Hematopoietic multipotent progenitor cell treated with erythropoietin and hydrocortisone succinate and interleukin-3 and kit ligand, for 17 days (in vitro differentiated cells): Measurements from ENCODE around the gene NKX6-2.
"Not testable (repeated sequence)": the region's sequence is repeated elsewhere in the genome, so short reads cannot be mapped to it uniquely, and the experiment has no call there.

Source experiments
- DNase-seq: peaks from one replicate; pipeline ENCODE4 v3.0.0-alpha.2; 2015; ENCODE audit warnings: low spot score

Gene NKX6-2

GRCh38 chr10:132796846-132797245 lies 10.9 kb upstream of the NKX6-2 start:
- DNase-seq: no peak

- no peak for DNase-seq
Measured at GRCh38 chr10:132793871-132794849, 8.2 kb upstream of the NKX6-2 start.

GRCh38 chr10:132793213-132793612 lies 7.3 kb upstream of the NKX6-2 start:
- DNase-seq: no peak

- DNase-seq: no peak
Measured at GRCh38 chr10:132792796-132793195, 6.8 kb upstream of the NKX6-2 start.

- DNase-seq: not testable (repeated sequence)
Measured at GRCh38 chr10:132792099-132792498, 6.2 kb upstream of the NKX6-2 start.

- no peak for DNase-seq
Measured at GRCh38 chr10:132790934-132791829, 5.2 kb upstream of the NKX6-2 start.

- no peak for DNase-seq
Measured at GRCh38 chr10:132790470-132790869, 4.5 kb upstream of the NKX6-2 start.

- DNase-seq: no peak
Measured at GRCh38 chr10:132789659-132790148, 3.8 kb upstream of the NKX6-2 start.

GRCh38 chr10:132788831-132789219 lies 2.9 kb upstream of the NKX6-2 start:
- no peak for DNase-seq

GRCh38 chr10:132788180-132788830 lies 2.4 kb upstream of the NKX6-2 start:
- DNase-seq: no peak

GRCh38 chr10:132787495-132788179 lies 1.7 kb upstream of the NKX6-2 start:
- DNase-seq: no peak

- no peak for DNase-seq
Measured at GRCh38 chr10:132786884-132787494, 1.0 kb upstream of the NKX6-2 start.

GRCh38 chr10:132786476-132786883 lies 533 bp upstream of the NKX6-2 start:
- DNase-seq: no peak

- DNase-seq: no peak
Measured at GRCh38 chr10:132784866-132785722, 853 bp downstream of the NKX6-2 start.

- DNase-seq: no peak
Measured at GRCh38 chr10:132783940-132784865, 1.7 kb downstream of the NKX6-2 start.

GRCh38 chr10:132783165-132783939 lies 2.6 kb downstream of the NKX6-2 start:
- no peak for DNase-seq

GRCh38 chr10:132781556-132781955 lies 4.4 kb downstream of the NKX6-2 start:
- DNase-seq: no peak

GRCh38 chr10:132780356-132780755 lies 5.6 kb downstream of the NKX6-2 start:
- DNase-seq: no peak
